Epidermal melanocyte (primary cell): Measurements from ENCODE around the gene EGFR.
A peak's percentile ranks its signal among the peaks of the same experiment; 100 is the strongest.

Source experiments
- DNase-seq: peaks from one replicate; pipeline ENCODE4 v3.0.0; 2011; ENCODE audit warnings: low spot score; ENCODE audit not compliant: insufficient read length

EGFR gene

GRCh38 chr7:55018361-55019190 is at the start of gene EGFR:
EGFR (plus strand) TSS chr7:55019017; CDS start chr7:55019278, 261 bp downstream.
- peak; percentile 72 for DNase-seq

- DNase-seq, result no peak
Observed at GRCh38 chr7:54969208-54969967, 49.4 kb upstream of the EGFR start.

DNA sequence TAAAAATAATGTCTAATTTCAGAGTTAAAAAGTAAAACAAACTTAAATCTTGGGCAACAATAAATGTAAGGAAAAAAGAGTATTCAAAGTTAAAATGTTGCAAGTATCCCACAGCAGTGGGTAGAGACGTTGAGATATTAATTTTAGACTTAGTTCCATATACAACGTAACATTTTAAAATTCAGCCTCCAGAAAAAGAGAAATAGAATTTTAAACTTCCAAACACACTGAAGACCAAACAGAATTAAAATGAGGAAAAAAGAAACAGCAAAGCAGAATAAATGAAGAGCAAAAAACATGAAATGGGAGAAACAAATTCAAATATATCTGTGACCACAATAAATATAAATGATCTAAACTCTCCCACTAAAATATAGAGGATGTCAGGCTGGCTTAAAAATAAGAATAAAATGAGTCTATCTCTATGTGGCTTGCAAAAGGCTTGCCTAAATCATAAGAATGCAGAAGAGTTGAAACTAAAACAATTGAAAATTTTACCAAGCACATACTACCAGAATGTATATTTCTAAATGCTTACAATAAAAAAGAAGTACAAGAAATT is 46.0 kb upstream of the EGFR start:
- DNase-seq, result no peak

- no peak for DNase-seq
Observed at GRCh38 chr7:54978364-54979116, 40.3 kb upstream of the EGFR start.

DNA sequence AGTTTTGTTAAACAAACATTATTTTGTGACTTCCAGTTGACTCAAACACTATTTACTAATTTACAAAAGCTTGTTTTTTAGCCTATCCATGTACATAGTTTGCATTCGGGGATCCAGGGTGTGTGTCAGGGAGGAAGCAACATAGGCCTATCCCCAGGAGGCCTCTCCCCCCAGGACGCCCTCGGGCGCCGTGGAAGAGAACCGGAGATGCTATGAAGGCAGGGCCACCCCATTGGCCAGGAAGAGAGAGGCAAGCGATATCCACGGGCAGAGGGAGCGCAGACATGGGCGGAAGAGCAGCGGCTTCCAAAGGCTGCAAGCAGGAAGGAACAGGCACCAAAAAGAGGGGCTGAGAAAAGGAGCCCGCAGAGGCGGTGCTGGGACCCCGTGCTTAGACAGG is 38.3 kb upstream of the EGFR start:
- no peak for DNase-seq

DNA sequence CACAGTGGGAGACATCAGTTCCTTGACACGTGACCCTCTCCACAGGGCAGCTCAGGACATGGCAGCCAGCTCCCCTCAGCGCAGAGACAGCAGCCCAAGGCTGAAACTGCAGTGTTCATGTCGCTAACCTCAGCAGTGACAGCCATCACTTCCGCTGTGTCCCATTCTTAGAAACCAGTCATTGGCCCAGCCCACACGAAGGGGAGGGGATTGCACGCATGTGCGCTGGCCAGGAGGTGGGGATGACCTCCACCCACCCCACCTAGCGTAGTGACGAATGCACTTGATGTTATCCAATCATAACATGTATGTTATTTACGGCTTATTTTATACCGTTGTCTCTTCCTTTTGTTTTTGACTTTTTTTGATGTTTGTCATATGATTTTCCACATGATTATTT is 36.9 kb upstream of the EGFR start:
- DNase-seq, result no peak

DNA sequence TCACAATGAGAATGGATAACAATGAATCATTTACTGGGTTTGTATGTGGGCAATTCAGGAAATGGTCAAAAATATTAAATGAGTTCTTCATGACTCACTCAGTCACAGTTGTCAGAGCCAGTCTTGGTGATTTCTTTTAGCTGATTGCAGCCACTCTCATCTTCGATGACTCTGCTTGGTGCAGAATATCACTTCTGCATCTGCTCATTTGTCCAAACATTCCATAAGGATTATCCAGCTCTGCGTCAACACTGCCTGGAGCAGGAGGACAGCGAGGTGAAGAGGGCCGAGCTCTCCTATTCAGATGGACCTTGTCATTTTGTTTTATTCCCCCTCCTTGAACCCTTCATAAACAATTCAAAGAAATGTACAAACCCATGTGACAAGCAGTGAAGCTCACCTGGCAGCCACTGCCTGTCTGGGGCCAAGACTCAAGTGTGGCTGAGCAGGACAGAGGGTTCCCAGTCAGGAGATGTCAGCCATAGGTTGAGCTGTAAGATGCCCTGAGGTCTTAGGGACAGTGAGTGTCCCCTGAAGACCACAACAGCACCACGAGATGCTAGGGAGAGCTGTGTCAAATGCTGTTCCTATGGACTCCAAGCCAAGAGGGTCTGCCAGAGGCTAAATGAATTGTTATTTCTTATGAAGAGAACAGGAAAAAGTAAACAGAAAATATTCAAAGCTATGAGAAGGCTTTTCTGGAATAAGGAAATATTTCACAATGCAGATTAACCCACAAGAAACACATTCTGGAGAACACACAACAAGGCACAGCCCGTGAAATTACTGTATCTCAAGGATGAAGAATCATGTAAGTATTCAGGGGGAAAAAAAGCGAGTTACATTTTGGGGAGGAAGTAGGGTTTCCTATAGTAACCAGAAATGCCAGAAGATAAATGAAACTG is 33.1 kb upstream of the EGFR start:
- no peak for DNase-seq

- no peak for DNase-seq
Observed at GRCh38 chr7:54986716-54987115, 32.1 kb upstream of the EGFR start.

DNA sequence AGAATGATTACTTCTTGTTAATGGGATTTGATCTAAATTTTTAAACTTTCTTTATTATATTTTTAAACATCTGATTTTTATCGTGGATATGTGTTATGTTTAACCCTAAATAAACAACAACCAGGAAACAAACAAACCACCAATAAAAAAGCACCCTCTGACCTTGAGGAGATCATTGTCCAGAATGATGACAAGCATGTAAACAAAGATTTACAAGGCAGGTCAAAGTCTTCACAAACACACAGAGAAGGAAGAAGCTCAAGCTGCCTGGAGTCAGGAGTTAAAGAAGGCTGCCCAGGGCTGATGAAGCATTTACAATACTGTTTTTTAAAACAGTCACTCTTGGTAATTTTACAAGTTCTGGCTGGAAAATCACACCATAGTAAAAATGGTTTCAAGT is 31.0 kb upstream of the EGFR start:
- no peak for DNase-seq

DNA sequence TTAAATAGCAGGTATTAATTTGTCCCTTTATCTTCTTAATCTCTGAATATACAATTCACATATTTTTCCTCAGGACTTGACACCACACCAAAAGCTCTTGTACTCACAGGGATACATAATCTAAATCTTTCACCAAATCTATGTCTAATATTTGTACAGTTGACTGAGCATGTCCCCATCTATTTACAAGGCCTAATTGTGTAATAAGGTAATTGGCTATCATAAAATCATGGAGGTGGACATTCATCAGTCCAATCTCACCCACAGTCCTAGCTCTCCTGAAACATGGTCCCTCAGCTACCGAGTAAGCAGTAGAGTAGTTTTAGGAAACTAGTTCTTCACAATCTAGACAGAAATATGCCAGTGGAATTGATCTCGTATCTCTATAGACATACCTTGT is 30.3 kb upstream of the EGFR start:
- no peak for DNase-seq

- DNase-seq, result no peak
Observed at GRCh38 chr7:54989453-54990225, 29.2 kb upstream of the EGFR start.

DNA sequence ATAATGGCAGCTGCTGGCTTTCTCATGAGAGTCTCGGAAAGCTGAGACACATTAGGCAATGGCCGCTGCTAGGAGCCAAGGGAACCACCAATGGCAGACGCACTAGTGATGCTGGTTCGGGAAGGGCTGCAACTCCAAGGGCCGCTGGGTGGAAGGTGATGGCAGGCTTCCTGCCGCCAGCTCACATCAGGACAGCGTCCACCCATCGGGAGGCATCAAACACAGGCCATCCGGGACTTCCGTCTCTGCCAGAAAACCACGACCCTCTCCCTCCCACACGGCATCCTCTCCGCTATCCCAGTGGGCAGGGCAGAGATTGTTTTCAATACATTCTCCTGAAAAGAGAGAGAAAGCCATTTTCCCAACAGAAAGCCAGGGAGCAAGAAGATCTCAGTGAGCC is 27.5 kb upstream of the EGFR start:
- no peak for DNase-seq

GRCh38 chr7:54992871-54993475 is 25.8 kb upstream of the EGFR start:
- DNase-seq, result no peak

DNA sequence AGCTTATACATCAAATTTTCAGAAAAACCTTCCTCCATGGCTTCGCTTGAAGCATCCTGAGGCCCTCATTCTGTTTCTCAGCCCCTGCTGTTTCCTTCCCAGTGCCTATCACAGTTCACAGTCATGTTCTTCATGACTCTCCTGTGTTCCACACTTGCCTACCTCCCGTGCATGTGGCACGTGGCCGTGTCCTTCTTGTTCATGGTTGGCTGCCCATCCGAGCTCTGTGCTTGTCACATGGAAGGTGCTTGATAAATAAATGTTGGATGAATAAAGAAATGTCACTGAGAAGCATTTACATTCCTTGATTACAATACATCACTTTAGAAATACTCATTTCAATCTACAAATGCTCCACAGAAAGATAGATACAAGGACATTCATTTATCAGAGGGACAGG is 23.7 kb upstream of the EGFR start:
- DNase-seq, result no peak

GRCh38 chr7:54995610-54996363 is 23.0 kb upstream of the EGFR start:
- DNase-seq, result no peak

DNA sequence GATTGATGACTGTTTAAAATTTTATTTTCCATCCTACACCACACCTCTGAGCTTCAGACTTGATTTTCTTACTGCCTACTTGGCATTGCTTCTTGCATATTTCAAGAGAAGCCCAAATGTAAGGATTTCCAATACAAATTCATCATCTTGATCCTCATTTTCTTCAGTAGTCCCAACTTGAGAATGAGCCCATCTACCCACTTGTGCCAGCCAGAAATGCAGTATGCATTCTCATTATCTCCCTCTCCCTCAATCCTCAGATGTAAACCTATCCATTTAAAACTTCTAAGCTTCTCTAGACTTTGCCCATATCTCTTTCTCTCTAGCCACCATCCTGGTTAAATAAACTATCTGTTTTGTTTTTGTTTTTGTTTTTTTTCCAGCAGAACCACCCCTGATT is 22.4 kb upstream of the EGFR start:
- DNase-seq, result no peak

- no peak for DNase-seq
Observed at GRCh38 chr7:55004579-55004978, 14.2 kb upstream of the EGFR start.

DNA sequence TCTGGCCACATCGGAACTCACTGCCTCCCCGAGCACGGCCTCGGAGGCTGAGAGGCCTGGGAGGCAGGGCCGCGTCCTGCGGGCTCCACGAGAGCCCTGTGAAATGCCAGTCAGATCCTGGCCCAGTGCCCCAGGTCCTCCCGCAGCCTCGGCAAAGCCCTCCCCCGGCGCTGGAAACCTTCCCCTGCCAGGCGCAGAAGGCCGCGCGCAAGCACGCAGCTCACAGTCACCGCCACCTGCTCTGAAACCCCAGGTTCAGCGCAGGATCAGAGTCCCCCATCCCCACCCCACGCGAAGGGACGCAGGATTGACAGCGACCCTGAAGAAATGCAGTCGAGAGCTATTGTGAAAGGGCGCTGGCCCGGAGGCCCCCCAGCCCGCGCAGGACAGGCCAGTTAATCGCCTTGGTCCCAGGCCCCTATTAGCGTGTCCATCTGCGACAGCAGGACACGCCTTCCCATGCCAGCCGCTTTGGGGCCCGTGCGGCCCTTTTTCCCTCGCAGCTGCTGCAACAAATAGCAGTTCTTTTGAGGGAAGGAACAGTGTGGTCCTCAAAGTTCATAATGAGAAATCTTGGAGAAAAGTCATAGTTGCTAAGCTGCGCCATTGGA is 13.5 kb upstream of the EGFR start:
- DNase-seq, result no peak
